ENCODE data around the gene PIGS. TPM values are rescaled to one million over a fixed set of nuclear protein-coding genes. Genes with fewer than 3 reads are reported as not detected.
A peak's percentile ranks its signal among the peaks of the same experiment; 100 is the strongest.

The PIGS gene
- total and polyA plus RNA-seq, 8 donors, result 14.7 to 105 (median 28.9) TPM

GRCh38 chr17:28515518-28515917 lies 55.8 kb downstream of the PIGS start:
- Histone ChIP-seq H3K27me3 (peaks cover 0 to 39% (median 8%) of the 10 kb centered on the region in 3 donors), H3K9me3 (no peaks in the 10 kb centered on the region), H3K27ac (no peak overlapping the region), H3K4me1 (peaks cover 0 to 6% (median 3%) of the 10 kb centered on the region in 4 donors), H3K36me3 (no peaks in the 10 kb centered on the region), H3K4me3 (no peak overlapping the region)
- intact Hi-C loops (cut with DNase I; ENCODE audit: low total_unique reads), result no loop called here
- no peak for DNase-seq
- TF ChIP-seq POLR2AphosphoS5 (IDR thresholded peaks at IDR 0.05) (no peak), EP300 (IDR thresholded peaks at IDR 0.05) (no peak), CTCF (IDR thresholded peaks at IDR 0.05) (no peak), POLR2A (IDR thresholded peaks at IDR 0.05) (no peak)
- WGBS, 5 donors, result 96 to 100% (median 100%) methylated on average over 1 of the region's 1 CpG

DNA sequence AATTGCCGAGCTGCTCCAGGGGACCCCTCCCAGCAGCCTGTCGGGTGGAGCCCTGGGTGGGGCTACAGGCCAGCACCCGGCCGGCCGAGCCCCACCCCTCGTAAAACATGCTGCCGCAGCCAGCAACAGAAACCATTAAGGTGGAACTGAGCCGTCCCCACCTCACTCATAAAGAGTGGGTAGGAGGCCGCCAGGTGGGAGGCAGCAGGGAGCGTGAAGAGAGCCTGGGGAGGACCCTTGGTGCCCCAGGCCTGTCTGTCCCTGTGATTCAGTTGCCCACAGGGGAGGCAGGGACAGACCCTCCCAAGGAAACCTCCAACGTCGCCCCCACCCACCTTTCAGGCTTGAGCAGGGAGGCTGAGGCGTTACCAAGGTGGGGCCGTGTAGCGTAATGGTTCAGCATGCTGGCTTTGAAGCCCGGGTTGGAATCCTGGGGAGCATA lies 56.7 kb downstream of the PIGS start:
- Histone ChIP-seq H3K4me3 (no peak overlapping the region), H3K27me3 (peaks cover 0 to 49% (median 13%) of the 10 kb centered on the region in 3 donors), H3K27ac (no peak overlapping the region), H3K36me3 (no peaks in the 10 kb centered on the region), H3K4me1 (peaks cover 0 to 6% (median 3%) of the 10 kb centered on the region in 4 donors), H3K9me3 (no peaks in the 10 kb centered on the region)
- peak in 1 of 2 donors; percentile 67 for DNase-seq
- TF ChIP-seq POLR2AphosphoS5 (IDR thresholded peaks at IDR 0.05) (no peak), EP300 (IDR thresholded peaks at IDR 0.05) (no peak), CTCF (IDR thresholded peaks at IDR 0.05) (no peak), POLR2A (IDR thresholded peaks at IDR 0.05) (no peak)
- intact Hi-C loops (cut with DNase I; ENCODE audit: low total_unique reads), result no loop called here
- WGBS, 5 donors, result 28 to 43% (median 33%) methylated on average over 15 to 16 of the region's 16 CpGs

DNA sequence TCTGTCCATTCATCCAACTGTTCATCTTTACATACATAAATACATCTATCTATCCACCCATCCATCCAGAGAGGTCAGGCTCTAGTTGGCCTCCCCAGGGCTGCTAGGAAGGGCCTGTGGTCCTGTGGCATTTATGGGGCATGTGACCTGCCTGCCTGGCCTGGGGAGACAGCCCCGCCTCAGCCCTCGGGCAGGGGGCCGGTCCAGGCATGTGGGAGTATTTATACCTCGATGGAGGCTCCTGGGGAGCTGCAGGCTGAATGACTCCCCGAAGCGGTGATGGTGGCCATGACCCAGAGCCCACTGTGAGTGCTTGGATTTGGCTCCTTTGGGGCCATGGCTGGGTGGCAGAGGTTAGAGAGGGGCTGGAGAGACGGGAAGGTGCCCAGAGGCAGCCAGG lies 57.8 kb downstream of the PIGS start:
- no peak overlapping the region for H3K4me3 ChIP-seq
- H3K27me3 ChIP-seq, result peaks cover under 1 to 60% (median 23%) of the 10 kb centered on the region in 3 donors
- peaks cover 0 to 6% (median 3%) of the 10 kb centered on the region in 4 donors for H3K4me1 ChIP-seq
- intact Hi-C loops (cut with DNase I; ENCODE audit: low total_unique reads), result no loop called here
- no peaks in the 10 kb centered on the region for H3K36me3 ChIP-seq
- DNase-seq, result no peak
- TF ChIP-seq EP300 (IDR thresholded peaks at IDR 0.05), result no peak
- no peak for TF ChIP-seq CTCF (IDR thresholded peaks at IDR 0.05)
- H3K9me3 ChIP-seq, result no peaks in the 10 kb centered on the region
- WGBS, 5 donors, result 70 to 78% (median 74%) methylated on average over 7 of the region's 7 CpGs
- no peak overlapping the region for H3K27ac ChIP-seq

GRCh38 chr17:28511858-28512461 lies 59.4 kb downstream of the PIGS start:
- Histone ChIP-seq H3K27ac (no peak overlapping the region), H3K27me3 (peaks cover 8 to 75% (median 36%) of the 10 kb centered on the region in 3 donors), H3K4me1 (peaks cover 0 to 13% (median 7%) of the 10 kb centered on the region in 4 donors), H3K9me3 (no peaks in the 10 kb centered on the region), H3K4me3 (no peak overlapping the region), H3K36me3 (no peaks in the 10 kb centered on the region)
- DNase-seq, result no peak
- intact Hi-C loops (cut with DNase I; ENCODE audit: low total_unique reads), result no loop called here
- 77 to 94% (median 82%) methylated on average over 3 of the region's 3 CpGs for WGBS, 5 donors
- TF ChIP-seq POLR2A (IDR thresholded peaks at IDR 0.05) (no peak), CTCF (IDR thresholded peaks at IDR 0.05) (no peak), EP300 (IDR thresholded peaks at IDR 0.05) (no peak), POLR2AphosphoS5 (IDR thresholded peaks at IDR 0.05) (no peak)
